ENCODE data around the gene MYOCOS. TPM values are rescaled to one million over a fixed set of nuclear protein-coding genes. Genes with fewer than 3 reads are reported as not detected.

The MYOCOS gene
- total RNA-seq, 6 donors from 2014 or later, result not detected

GRCh38 chr1:171668372-171668771 is 46.3 kb downstream of the MYOCOS start:
- Histone ChIP-seq H3K4me3 (no peak overlapping the region), H3K27ac (no peak overlapping the region), H3K4me1 (peaks cover 0 to 10% (median 0%) of the 10 kb centered on the region in 4 donors), H3K27me3 (no peaks in the 10 kb centered on the region), H3K36me3 (no peaks in the 10 kb centered on the region), H3K9me3 (no peaks in the 10 kb centered on the region)
- ATAC-seq (ENCODE audit: low FRiP score in 2 of 2) (no peak), DNase-seq (no peak)
- TF ChIP-seq EP300 (IDR thresholded peaks at IDR 0.05) (no peak), POLR2AphosphoS5 (IDR thresholded peaks at IDR 0.05) (no peak), POLR2A (IDR thresholded peaks at IDR 0.05) (no peak)
- TF ChIP-seq, protein P1, sequence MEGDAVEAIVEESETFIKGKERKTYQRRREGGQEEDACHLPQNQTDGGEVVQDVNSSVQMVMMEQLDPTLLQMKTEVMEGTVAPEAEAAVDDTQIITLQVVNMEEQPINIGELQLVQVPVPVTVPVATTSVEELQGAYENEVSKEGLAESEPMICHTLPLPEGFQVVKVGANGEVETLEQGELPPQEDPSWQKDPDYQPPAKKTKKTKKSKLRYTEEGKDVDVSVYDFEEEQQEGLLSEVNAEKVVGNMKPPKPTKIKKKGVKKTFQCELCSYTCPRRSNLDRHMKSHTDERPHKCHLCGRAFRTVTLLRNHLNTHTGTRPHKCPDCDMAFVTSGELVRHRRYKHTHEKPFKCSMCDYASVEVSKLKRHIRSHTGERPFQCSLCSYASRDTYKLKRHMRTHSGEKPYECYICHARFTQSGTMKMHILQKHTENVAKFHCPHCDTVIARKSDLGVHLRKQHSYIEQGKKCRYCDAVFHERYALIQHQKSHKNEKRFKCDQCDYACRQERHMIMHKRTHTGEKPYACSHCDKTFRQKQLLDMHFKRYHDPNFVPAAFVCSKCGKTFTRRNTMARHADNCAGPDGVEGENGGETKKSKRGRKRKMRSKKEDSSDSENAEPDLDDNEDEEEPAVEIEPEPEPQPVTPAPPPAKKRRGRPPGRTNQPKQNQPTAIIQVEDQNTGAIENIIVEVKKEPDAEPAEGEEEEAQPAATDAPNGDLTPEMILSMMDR (IDR thresholded peaks at IDR 0.05), result no peak
- WGBS, 2 donors, result 93 to 96% methylated on average over 5 of the region's 5 CpGs

DNA sequence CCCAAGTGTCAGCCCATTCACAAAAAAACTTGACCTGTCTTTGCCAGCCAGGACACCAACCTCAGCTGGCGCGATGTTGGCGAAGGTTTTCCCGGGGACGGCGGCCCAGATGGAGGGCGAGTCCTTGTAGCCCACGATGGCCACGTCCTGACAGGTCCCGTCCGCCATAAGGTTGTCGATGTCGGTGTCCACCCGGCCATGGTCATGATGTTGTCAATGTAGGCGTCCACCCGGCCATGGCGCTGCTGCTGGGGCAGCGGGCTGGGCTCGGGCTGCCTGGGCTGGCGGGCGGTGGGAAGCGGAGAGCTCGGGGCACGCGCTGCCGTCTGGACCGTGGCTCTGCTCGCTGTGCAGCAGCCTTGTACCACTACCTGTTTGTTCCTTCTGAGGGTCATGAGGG is 48.7 kb downstream of the MYOCOS start:
- no peaks in the 10 kb centered on the region for H3K27me3 ChIP-seq
- H3K27ac ChIP-seq, result no peak overlapping the region
- no peak overlapping the region for H3K4me3 ChIP-seq
- TF ChIP-seq POLR2A (IDR thresholded peaks at IDR 0.05) (no peak), POLR2AphosphoS5 (IDR thresholded peaks at IDR 0.05) (no peak), EP300 (IDR thresholded peaks at IDR 0.05) (no peak)
- TF ChIP-seq, protein P1 (IDR thresholded peaks at IDR 0.05), result no peak
- H3K9me3 ChIP-seq, result no peaks in the 10 kb centered on the region
- peaks cover 0 to 8% (median 7%) of the 10 kb centered on the region in 4 donors for H3K4me1 ChIP-seq
- DNase-seq (peak in 1 of 2 donors; percentile 70), ATAC-seq (ENCODE audit: low FRiP score in 2 of 2) (no peak)
- no peaks in the 10 kb centered on the region for H3K36me3 ChIP-seq
- 96 to 97% methylated on average over 15 to 27 of the region's 28 CpGs for WGBS, 2 donors

GRCh38 chr1:171674431-171675405 is 52.7 kb downstream of the MYOCOS start:
- H3K9me3 ChIP-seq, result no peaks in the 10 kb centered on the region
- no peak for DNase-seq

More at GRCh38 chr1:171674431-171675405, 52.7 kb downstream of the MYOCOS start:
- H3K4me1 ChIP-seq, result peaks cover 0 to 8% (median 7%) of the 10 kb centered on the region in 4 donors
- 44 to 70% methylated on average over 3 of the region's 3 CpGs for WGBS, 2 donors
- H3K36me3 ChIP-seq, result no peaks in the 10 kb centered on the region
- no peak for TF ChIP-seq EP300 (IDR thresholded peaks at IDR 0.05)
- no peak for ATAC-seq (ENCODE audit: low FRiP score in 2 of 2)
- H3K27me3 ChIP-seq, result no peaks in the 10 kb centered on the region
- H3K4me3 ChIP-seq, result no peak overlapping the region
- peak overlapping the region in 2 of 4 donors; percentile 7 to 36 for H3K27ac ChIP-seq

Other genes starting within 250 kb of the MYOCOS start
- gene PRRC2C, start 136.7 kb upstream of the MYOCOS start, total RNA-seq, result 100 to 1,000 TPM in 4 of 6 donors, 10 to 100 TPM in 2; 92.8 to 131 (median 112) TPM
- gene MYOC, start 30.4 kb downstream of the MYOCOS start, total RNA-seq, result 1 to 10 TPM in 4 of 6 donors, under 1 TPM in 1, not detected in 1; 0.33 to 1.7 (median 1.2) TPM
- gene VAMP4, start 119.8 kb downstream of the MYOCOS start, total RNA-seq, result 10 to 100 TPM; 11.5 to 17.9 (median 13.4) TPM
- gene METTL13, start 159.4 kb downstream of the MYOCOS start, total RNA-seq, result 10 to 100 TPM; 13.9 to 33.5 (median 27.6) TPM
- gene DNM3, start 219.3 kb downstream of the MYOCOS start, total RNA-seq, result 10 to 100 TPM in 3 of 6 donors, 1 to 10 TPM in 3; 7.1 to 30.4 (median 10.3) TPM

Measured in upper lobe of left lung (tissue), 6 donors.